Measurements from ENCODE around the gene PLG. TPM values are rescaled to one million over a fixed set of nuclear protein-coding genes. Genes with fewer than 3 reads are reported as not detected.
"Not testable (repeated sequence)": the region's sequence is repeated elsewhere in the genome, so short reads cannot be mapped to it uniquely, and the experiment has no call there.

Gene PLG
- total and polyA plus RNA-seq, 2 experiments from 2014 or later = 0.71 TPM; not detected in 1

DNA sequence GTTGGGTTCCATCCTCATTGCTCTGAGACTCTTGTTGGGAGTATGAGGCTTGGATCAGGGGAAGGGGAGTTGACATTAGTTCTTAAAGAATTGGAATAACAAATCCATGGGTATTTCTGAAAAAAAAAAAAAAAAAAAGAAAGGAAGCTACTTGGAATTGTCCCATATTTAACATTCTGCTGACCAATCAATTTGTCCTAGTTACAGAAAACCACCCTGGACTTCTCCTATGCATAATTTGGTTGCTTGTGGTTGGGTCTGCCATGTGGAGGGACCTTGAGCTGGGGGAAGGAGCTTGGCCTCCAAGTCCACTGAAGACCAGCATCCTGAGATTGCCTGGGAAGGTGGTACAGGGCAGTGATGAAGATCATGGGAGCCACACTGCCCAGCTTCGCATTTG, 32.6 kb downstream of the PLG start:
- no peak overlapping the region for H3K27ac ChIP-seq
- no peaks in the 10 kb centered on the region for H3K9me3 ChIP-seq (ENCODE audit: low read depth)
- H3K36me3 ChIP-seq = no peaks in the 10 kb centered on the region
- H3K4me3 ChIP-seq = no peak overlapping the region
- no peak for TF ChIP-seq CTCF (IDR thresholded peaks at IDR 0.05; ENCODE audit: low read depth, low read length)
- H3K27me3 ChIP-seq = no peaks in the 10 kb centered on the region
- no peaks in the 10 kb centered on the region for H3K4me1 ChIP-seq (ENCODE audit: low read depth)
- no peak for DNase-seq (ENCODE audit: low read depth in 1 of 2, low spot score in 1 of 2)

DNA sequence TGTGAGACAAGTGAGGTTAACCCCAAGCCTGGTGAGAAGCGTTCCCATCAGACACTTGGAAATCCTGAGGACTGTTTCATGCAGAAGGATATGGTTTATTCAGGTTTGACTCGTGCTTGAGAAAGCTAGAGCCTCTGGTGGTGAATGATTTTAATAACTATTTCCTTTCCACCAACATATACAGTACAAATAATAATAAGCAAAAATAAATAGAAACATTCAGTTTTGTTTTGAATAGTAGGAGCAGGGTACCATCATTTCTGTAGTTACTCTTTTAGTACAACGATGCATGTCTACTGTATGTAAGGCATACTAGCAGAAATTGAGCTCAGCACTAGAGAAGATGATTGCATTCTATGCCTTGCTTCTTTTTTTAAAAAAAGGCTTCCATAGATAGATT, 33.5 kb downstream of the PLG start:
- no peaks in the 10 kb centered on the region for H3K27me3 ChIP-seq
- H3K36me3 ChIP-seq = no peaks in the 10 kb centered on the region
- H3K27ac ChIP-seq = no peak overlapping the region
- DNase-seq (ENCODE audit: low read depth in 1 of 2, low spot score in 1 of 2) = no peak
- no peak overlapping the region for H3K4me3 ChIP-seq
- no peaks in the 10 kb centered on the region for H3K9me3 ChIP-seq (ENCODE audit: low read depth)
- TF ChIP-seq CTCF (IDR thresholded peaks at IDR 0.05; ENCODE audit: low read depth, low read length) = no peak
- H3K4me1 ChIP-seq (ENCODE audit: low read depth) = no peaks in the 10 kb centered on the region

DNA sequence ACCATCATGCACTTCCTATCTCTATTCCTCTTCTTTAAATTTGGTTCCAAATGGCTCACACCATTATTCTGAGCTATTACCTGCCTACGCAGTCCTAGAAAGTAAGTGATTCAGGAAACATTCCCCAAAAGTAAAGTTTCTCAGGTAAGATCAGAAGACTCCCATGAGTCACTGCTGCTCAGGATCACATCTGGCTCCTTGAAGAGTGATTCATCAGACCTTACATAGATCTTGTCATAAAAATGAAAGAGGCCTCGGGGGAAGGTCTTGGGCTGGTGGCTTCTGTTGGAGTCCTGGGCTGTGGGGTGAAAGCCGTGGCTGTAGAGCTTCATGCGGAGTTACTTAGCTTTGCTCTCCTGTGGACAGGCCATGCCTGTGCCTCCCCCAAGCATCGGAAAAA, 35.9 kb downstream of the PLG start:
- H3K9me3 ChIP-seq (ENCODE audit: low read depth) = no peaks in the 10 kb centered on the region
- no peak overlapping the region for H3K27ac ChIP-seq
- H3K36me3 ChIP-seq = no peaks in the 10 kb centered on the region
- DNase-seq (ENCODE audit: low read depth in 1 of 2, low spot score in 1 of 2) = no peak
- H3K4me1 ChIP-seq (ENCODE audit: low read depth) = no peaks in the 10 kb centered on the region
- no peaks in the 10 kb centered on the region for H3K27me3 ChIP-seq
- no peak for TF ChIP-seq CTCF (IDR thresholded peaks at IDR 0.05; ENCODE audit: low read depth, low read length)
- H3K4me3 ChIP-seq = no peak overlapping the region

DNA sequence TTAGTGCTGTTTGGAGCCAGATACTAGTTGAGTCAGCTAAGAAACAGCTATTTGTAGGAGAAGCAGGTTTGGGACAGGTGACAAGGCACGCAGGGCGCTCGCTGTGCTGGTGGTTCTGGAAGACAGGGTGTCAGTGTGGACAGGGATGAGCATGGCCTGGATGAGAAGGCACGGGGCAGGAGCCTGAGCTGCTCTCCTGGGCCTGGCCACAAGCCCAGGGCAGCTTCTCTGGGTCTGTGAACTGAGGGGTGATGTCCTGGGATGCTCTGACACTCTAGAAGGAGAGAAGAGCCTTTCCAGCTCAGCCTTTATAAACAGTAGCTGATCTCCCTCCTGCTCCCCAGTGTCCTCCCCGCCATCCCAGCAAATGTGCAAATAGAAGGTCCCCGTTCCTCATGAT, 37.9 kb downstream of the PLG start:
- Histone ChIP-seq H3K27ac (no peak overlapping the region), H3K27me3 (no peaks in the 10 kb centered on the region), H3K36me3 (no peaks in the 10 kb centered on the region), H3K4me1 (ENCODE audit: low read depth) (no peaks in the 10 kb centered on the region), H3K9me3 (ENCODE audit: low read depth) (no peaks in the 10 kb centered on the region), H3K4me3 (no peak overlapping the region)
- TF ChIP-seq CTCF (IDR thresholded peaks at IDR 0.05; ENCODE audit: low read depth, low read length) = no peak
- DNase-seq (ENCODE audit: low read depth in 1 of 2, low spot score in 1 of 2) = no peak

DNA sequence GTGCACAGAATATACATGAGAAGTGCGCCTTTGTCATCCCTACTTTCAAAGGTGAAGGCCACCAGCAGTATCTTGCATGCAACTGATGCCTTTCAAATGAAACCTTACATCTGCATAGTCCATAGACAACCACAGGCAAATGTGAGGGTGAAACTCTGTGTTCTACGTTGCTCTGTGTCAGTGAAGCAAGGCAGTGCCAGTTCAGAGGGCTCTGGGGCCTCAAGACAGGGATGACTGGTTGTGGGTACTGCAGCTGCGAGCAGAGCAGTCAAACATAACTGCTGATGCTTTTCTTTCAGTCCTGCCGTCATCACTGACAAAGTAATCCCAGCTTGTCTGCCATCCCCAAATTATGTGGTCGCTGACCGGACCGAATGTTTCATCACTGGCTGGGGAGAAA, 39.0 kb downstream of the PLG start:
- not testable (repeated sequence) for H3K9me3 ChIP-seq (ENCODE audit: low read depth); DNase-seq (ENCODE audit: low read depth in 1 of 2, low spot score in 1 of 2); H3K27ac ChIP-seq; H3K36me3 ChIP-seq; H3K4me3 ChIP-seq; H3K4me1 ChIP-seq (ENCODE audit: low read depth); H3K27me3 ChIP-seq

DNA sequence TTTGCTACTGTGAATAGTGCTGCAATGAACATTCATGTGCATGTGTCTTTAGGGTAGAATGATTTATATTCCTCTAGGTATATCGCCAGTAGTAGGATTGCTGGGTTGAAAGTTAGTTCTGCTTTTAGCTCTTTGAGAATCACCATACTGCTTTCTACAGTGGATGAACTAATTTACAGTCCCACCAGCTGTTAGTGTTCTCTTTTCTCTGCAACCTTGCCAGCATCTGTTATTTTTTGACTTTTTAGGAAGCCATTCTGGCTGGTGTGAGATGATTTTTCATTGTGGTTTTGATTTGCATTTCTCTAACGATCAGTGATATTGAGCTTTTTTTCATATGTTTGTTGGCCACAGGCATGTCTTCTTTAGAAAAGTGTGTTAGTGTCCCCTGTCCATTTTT, 40.0 kb downstream of the PLG start:
- no peak overlapping the region for H3K4me3 ChIP-seq
- H3K27ac ChIP-seq = no peak overlapping the region
- TF ChIP-seq CTCF (IDR thresholded peaks at IDR 0.05; ENCODE audit: low read depth, low read length) = no peak
- no peaks in the 10 kb centered on the region for H3K9me3 ChIP-seq (ENCODE audit: low read depth)
- no peak for DNase-seq (ENCODE audit: low read depth in 1 of 2, low spot score in 1 of 2)
- H3K36me3 ChIP-seq = no peaks in the 10 kb centered on the region
- H3K4me1 ChIP-seq (ENCODE audit: low read depth) = no peaks in the 10 kb centered on the region
- no peaks in the 10 kb centered on the region for H3K27me3 ChIP-seq
